HepG2 (cell line): ENCODE results near the gene NR1H2. TPM values are rescaled to one million over a fixed set of nuclear protein-coding genes. Genes with fewer than 3 reads are reported as not detected.
A peak's percentile ranks its signal among the peaks of the same experiment; 100 is the strongest.

Experiments
- FLYWCH1 ChIP-seq: sonication (generic); formaldehyde crosslinking; IDR thresholded peaks from 2 replicates; pipeline ENCODE4 v1.8.1; 2023; ENCODE audit warnings: mild to moderate bottlenecking, missing genetic modification reagents
- FOSL1 ChIP-seq: sonication (generic); formaldehyde crosslinking; IDR thresholded peaks from 2 replicates; pipeline ENCODE4 v1.9.0; 2021; ENCODE audit warnings: missing genetic modification reagents, borderline replicate concordance
- SAP130 ChIP-seq: IDR thresholded peaks from 2 replicates; pipeline ENCODE4 v1.6.1; 2016; ENCODE audit warnings: low read depth
- TIGD3 ChIP-seq: sonication (generic); formaldehyde crosslinking; IDR thresholded peaks from 2 replicates; pipeline ENCODE4 v1.5.1; 2020; ENCODE audit warnings: mild to moderate bottlenecking, missing genetic modification reagents, borderline replicate concordance
- ZBTB10 ChIP-seq: sonication (generic); formaldehyde crosslinking; IDR thresholded peaks from 2 replicates; pipeline ENCODE4 v1.4.0; 2020; ENCODE audit warnings: missing genetic modification reagents, borderline replicate concordance
- ZMAT5 ChIP-seq: sonication (generic); formaldehyde crosslinking; IDR thresholded peaks from 2 replicates; pipeline ENCODE4 v1.5.0; 2020; ENCODE audit warnings: mild to moderate bottlenecking, low read depth, missing genetic modification reagents, borderline replicate concordance
- ZNF326 ChIP-seq: sonication (generic); formaldehyde crosslinking; IDR thresholded peaks from 2 replicates; pipeline ENCODE4 v1.4.0; 2020; ENCODE audit warnings: missing genetic modification reagents, borderline replicate concordance
- ZNF629 ChIP-seq: sonication (generic); formaldehyde crosslinking; conservative IDR thresholded peaks from 2 replicates; pipeline ENCODE4 v1.5.0; 2020; ENCODE audit warnings: missing genetic modification reagents
- polyA plus RNA-seq, 8 experiments: library from polyadenylated mRNA; depleted of rRNA in 3 of 8; stranded (reverse) in 7 of 8; unstranded in 1 of 8; fragments of >200 nt; fragmentation: Illumina TruSeq in 4 of 8; extraction: Trizol in 4 of 8; gene quantifications; 2 replicates each; pipeline versions ENCODE4 v1.2.1 to v1.2.3, GENCODE V29; 2011 to 2016; ENCODE audit warnings: low read depth in 4 of 8, missing spikeins in 1 of 8, mixed read lengths in 1 of 8; ENCODE audit not compliant: insufficient read depth in 1 of 8
- total RNA-seq, 5 experiments: library from RNA; depleted of rRNA; stranded (reverse); fragments of >200 nt; fragmentation: Illumina TruSeq; extraction: Trizol; gene quantifications; 2 replicates each; pipeline ENCODE4 v1.2.3, GENCODE V29; 2016; ENCODE audit warnings: low read depth in 1 of 5
- TF ChIP-seq, protein P1 (sequence below), 2 experiments: sonication (generic) in 1 of 2; formaldehyde crosslinking in 1 of 2; IDR thresholded peaks; 2 replicates each; pipeline versions ENCODE4 v1.6.1 to v1.9.0; 2014 to 2022; ENCODE audit warnings: antibody characterized with exemption in 1 of 2, borderline replicate concordance in 1 of 2, inconsistent platforms in 1 of 2, low read depth in 1 of 2, missing genetic modification reagents in 1 of 2

The NR1H2 gene
- total and polyA plus RNA-seq, 2 of the 13 experiments (the other 11 are each of a cell fraction or from before 2014, with no cell fraction given), result 10.3 to 13.5 TPM

DNA sequence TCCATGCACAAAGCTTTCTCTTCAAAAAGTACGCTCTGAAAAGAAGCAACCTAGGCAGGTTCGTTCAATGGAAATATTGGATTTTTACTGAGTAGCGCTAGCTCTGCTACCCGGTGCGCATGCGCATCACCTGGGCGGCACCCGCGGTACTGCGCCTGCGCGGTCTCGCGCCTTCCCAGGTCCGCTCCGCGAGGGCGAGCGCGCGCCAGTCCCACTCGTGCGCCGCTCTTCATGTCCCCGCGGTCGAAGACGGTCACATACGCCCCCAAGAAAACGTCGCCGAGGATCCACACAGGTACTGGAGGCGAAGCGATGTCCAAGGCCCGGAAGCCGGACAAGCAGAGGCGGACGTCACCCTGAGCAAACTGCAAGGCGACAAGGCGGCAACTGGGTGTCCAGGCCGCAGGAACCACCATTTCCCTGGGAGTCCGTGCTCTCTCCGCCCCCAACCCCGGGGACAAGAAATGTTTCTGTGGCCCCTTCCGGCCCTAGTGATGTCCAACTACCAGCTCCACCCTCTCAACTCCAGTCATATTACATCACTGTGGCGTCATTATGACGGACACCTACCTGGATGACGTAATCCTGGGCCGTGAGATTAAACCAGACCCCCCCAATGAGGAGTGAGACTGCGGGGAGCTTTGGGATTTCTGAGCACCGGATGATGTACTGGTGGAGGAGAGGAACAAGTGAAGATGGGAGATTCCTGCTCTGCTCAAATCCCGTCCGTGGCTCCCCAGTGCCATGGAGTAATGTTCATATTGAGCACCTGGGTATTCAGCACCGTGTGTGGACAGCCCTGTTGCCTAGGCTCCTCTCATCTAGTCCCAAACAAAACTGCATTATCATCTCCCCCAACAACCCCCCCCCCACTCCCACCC lies 42.3 kb upstream of the NR1H2 start (continued):
- no peak for TF ChIP-seq ZMAT5 (CRISPR knock-in tag)
- TF ChIP-seq ZNF629, result 0 out of 2 replicates have a peak, but pooled peaks have one; percentile 25
- TF ChIP-seq, protein P1, sequence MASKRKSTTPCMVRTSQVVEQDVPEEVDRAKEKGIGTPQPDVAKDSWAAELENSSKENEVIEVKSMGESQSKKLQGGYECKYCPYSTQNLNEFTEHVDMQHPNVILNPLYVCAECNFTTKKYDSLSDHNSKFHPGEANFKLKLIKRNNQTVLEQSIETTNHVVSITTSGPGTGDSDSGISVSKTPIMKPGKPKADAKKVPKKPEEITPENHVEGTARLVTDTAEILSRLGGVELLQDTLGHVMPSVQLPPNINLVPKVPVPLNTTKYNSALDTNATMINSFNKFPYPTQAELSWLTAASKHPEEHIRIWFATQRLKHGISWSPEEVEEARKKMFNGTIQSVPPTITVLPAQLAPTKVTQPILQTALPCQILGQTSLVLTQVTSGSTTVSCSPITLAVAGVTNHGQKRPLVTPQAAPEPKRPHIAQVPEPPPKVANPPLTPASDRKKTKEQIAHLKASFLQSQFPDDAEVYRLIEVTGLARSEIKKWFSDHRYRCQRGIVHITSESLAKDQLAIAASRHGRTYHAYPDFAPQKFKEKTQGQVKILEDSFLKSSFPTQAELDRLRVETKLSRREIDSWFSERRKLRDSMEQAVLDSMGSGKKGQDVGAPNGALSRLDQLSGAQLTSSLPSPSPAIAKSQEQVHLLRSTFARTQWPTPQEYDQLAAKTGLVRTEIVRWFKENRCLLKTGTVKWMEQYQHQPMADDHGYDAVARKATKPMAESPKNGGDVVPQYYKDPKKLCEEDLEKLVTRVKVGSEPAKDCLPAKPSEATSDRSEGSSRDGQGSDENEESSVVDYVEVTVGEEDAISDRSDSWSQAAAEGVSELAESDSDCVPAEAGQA (IDR thresholded peaks at IDR 0.05; ENCODE audit: low read depth), result 0 out of 2 replicates have a peak, but pooled peaks have one; percentile 39
- TF ChIP-seq, protein P1 (CRISPR knock-in tag; IDR thresholded peaks at IDR 0.05; ENCODE audit: borderline replicate concordance), result 0 out of 2 replicates have a peak, but pooled peaks have one; percentile 41
- TF ChIP-seq SAP130 (CRISPR knock-in tag), result peak; percentile 46; the same call in 1 of the 2 replicates
- peak; percentile 35; the same call in 1 of the 2 replicates for TF ChIP-seq FOSL1
- TF ChIP-seq FLYWCH1 (CRISPR knock-in tag), result no peak
- no peak for TF ChIP-seq ZNF326 (CRISPR knock-in tag)
- 0 out of 2 replicates have a peak, but pooled peaks have one; percentile 49 for TF ChIP-seq TIGD3 (CRISPR knock-in tag)
- peak; percentile 66; the same call in 1 of the 2 replicates for TF ChIP-seq ZBTB10 (CRISPR knock-in tag)
